GM21423 (cell line): Measurements from ENCODE around the gene ALPK1.
A peak's percentile ranks its signal among the peaks of the same experiment; 100 is the strongest.
"Not testable (repeated sequence)": the region's sequence is repeated elsewhere in the genome, so short reads cannot be mapped to it uniquely, and the experiment has no call there.

Experiments used
- ATAC-seq: cut with Tn5 transposase; IDR thresholded peaks from one replicate; pipeline ENCODE4 v1.9.1; 2021; ENCODE audit warnings: mild to moderate bottlenecking, moderate library complexity; ENCODE audit not compliant: unreplicated experiment

ALPK1 gene

GRCh38 chr4:112296949-112297880 is at the start of gene ALPK1:
Gene ALPK1 (plus strand): TSS chr4:112297369.
- ATAC-seq = peak; percentile 82

GRCh38 chr4:112251019-112251643 is 46.0 kb upstream of the ALPK1 start:
- ATAC-seq = no peak

- ATAC-seq = no peak
These were observed 44.9 kb upstream of the ALPK1 start for GRCh38 chr4:112252234-112252633.

GRCh38 chr4:112253382-112254000 is 43.7 kb upstream of the ALPK1 start:
- ATAC-seq = peak; percentile 92

- no peak for ATAC-seq
These were observed 40.1 kb upstream of the ALPK1 start for GRCh38 chr4:112257098-112257497.

- no peak for ATAC-seq
These were observed 30.3 kb upstream of the ALPK1 start for GRCh38 chr4:112266823-112267222.

GRCh38 chr4:112270051-112270450 is 27.1 kb upstream of the ALPK1 start:
- no peak for ATAC-seq

GRCh38 chr4:112270640-112271421 is 26.3 kb upstream of the ALPK1 start:
- no peak for ATAC-seq

- ATAC-seq = no peak
These were observed 24.9 kb upstream of the ALPK1 start for GRCh38 chr4:112272292-112272691.

- no peak for ATAC-seq
These were observed 22.2 kb upstream of the ALPK1 start for GRCh38 chr4:112274959-112275358.

- ATAC-seq = no peak
These were observed 21.1 kb upstream of the ALPK1 start for GRCh38 chr4:112276113-112276512.

GRCh38 chr4:112277220-112277619 is 19.9 kb upstream of the ALPK1 start:
- ATAC-seq = no peak

GRCh38 chr4:112277705-112278448 is 19.3 kb upstream of the ALPK1 start:
- no peak for ATAC-seq

GRCh38 chr4:112279025-112279881 is 17.9 kb upstream of the ALPK1 start:
- ATAC-seq = peak; percentile 68

- ATAC-seq = no peak
These were observed 17.3 kb upstream of the ALPK1 start for GRCh38 chr4:112279882-112280315.

GRCh38 chr4:112280386-112281056 is 16.6 kb upstream of the ALPK1 start:
- no peak for ATAC-seq

- ATAC-seq = not testable (repeated sequence)
These were observed 15.2 kb upstream of the ALPK1 start for GRCh38 chr4:112281895-112282398.

GRCh38 chr4:112282860-112283667 is 14.1 kb upstream of the ALPK1 start:
- ATAC-seq = no peak
